Spleen (tissue), 11 donors: ENCODE results near the gene ZBTB7C. TPM values are rescaled to one million over a fixed set of nuclear protein-coding genes. Genes with fewer than 3 reads are reported as not detected.

ENCODE experiments used
- DNase-seq: peaks from one replicate; pipeline ENCODE4 v3.0.0-alpha.2; 2020
- H3K27ac ChIP-seq, 8 donors: fragments of 200-600 bp; sonication (generic) in 7 of 8; 1 replicate in 4 of 8; 2 replicates in 4 of 8; pipeline versions ENCODE4 v1.5.0 to v1.8.0; 2016 to 2021; ENCODE audit warnings: inconsistent platforms in 4 of 8, mild to moderate bottlenecking in 4 of 8, moderate library complexity in 1 of 8
- H3K27me3 ChIP-seq, 7 donors: fragments of 200-600 bp; sonication (generic) in 6 of 7; replicated peaks in 1 of 7; 1 replicate in 4 of 7; 2 replicates in 3 of 7; pipeline versions ENCODE4 v1.5.0 to v1.8.0; 2016 to 2021; ENCODE audit warnings: inconsistent platforms in 3 of 7, mild to moderate bottlenecking in 1 of 7
- H3K36me3 ChIP-seq, 6 donors: fragments of 200-600 bp; sonication (generic) in 5 of 6; 1 replicate in 4 of 6; 2 replicates in 2 of 6; pipeline versions ENCODE4 v1.5.0 to v1.8.0; 2016 to 2021; ENCODE audit warnings: inconsistent platforms in 2 of 6
- H3K4me1 ChIP-seq, 6 donors: fragments of 200-600 bp; sonication (generic) in 5 of 6; 1 replicate in 3 of 6; 2 replicates in 3 of 6; pipeline versions ENCODE4 v1.5.0 to v1.8.0; 2016 to 2021; ENCODE audit warnings: inconsistent platforms in 3 of 6
- H3K4me3 ChIP-seq, 8 donors: fragments of 200-600 bp; sonication (generic) in 7 of 8; 1 replicate in 4 of 8; 2 replicates in 4 of 8; pipeline versions ENCODE4 v1.5.0 to v1.8.0; 2016 to 2021; ENCODE audit warnings: inconsistent platforms in 4 of 8, mild to moderate bottlenecking in 4 of 8, moderate library complexity in 2 of 8
- H3K9me3 ChIP-seq, 8 donors: fragments of 200-600 bp; sonication (generic) in 7 of 8; 1 replicate in 4 of 8; 2 replicates in 4 of 8; pipeline versions ENCODE4 v1.5.0 to v1.8.0; 2016 to 2021; ENCODE audit warnings: inconsistent platforms in 4 of 8
- CTCF ChIP-seq, 11 experiments: fragments of 200-600 bp in 7 of 11; fragments of 450-650 bp in 4 of 11; sonication (generic) in 4 of 11; IDR thresholded peaks in 8 of 11; conservative IDR thresholded peaks in 3 of 11; 1 replicate in 7 of 11; 2 replicates in 4 of 11; pipeline versions ENCODE4 v1.4.0 to v1.8.0; 2016 to 2021; ENCODE audit warnings: antibody characterized with exemption in 11 of 11, inconsistent platforms in 4 of 11, mild to moderate bottlenecking in 1 of 11
- POLR2A ChIP-seq, 3 donors: fragments of 450-650 bp; IDR thresholded peaks; one replicate each; pipeline ENCODE4 v1.5.1; 2017; ENCODE audit warnings: antibody characterized with exemption in 3 of 3, mild to moderate bottlenecking in 1 of 3
- POLR2AphosphoS5 ChIP-seq, 3 donors: sonication (generic); formaldehyde crosslinking; IDR thresholded peaks; one replicate each; pipeline ENCODE4 v1.5.1; 2017; ENCODE audit warnings: antibody characterized with exemption in 3 of 3
- WGBS, 5 donors: extraction: QIAGEN DNeasy Blood & Tissue Kit in 3 of 5; methylation state at CpG; one replicate each; pipeline versions ENCODE4 v1.1.5 to v1.1.7; 2013 to 2018; 5-methylcytosine and 5-hydroxymethylcytosine counted together
- intact Hi-C: fragments of 100-400 bp; cut with DNase I; formaldehyde crosslinking; loops from one replicate; pipeline ENCODE4 v1.15.0; 2023; ENCODE audit warnings: low total_unique reads
- polyA plus RNA-seq, 3 donors: library from polyadenylated mRNA; stranded (reverse); fragments of 200-250 nt; gene quantifications; one replicate each; pipeline ENCODE4 v1.2.1, GENCODE V29; 2013
- total RNA-seq, 7 donors: library from RNA; depleted of rRNA in 3 of 7; stranded (reverse); fragments of >200 nt in 3 of 7; fragmentation: NEBNext Ultra II Directional in 4 of 7; extraction: Animal tissue kit (Norgen Biotek cat#: 25700) in 4 of 7; gene quantifications; one replicate each; pipeline versions ENCODE4 v1.1.0 to v1.2.1, GENCODE V29; 2016 to 2021
- donor health status: healthy with polysubstance abuse.
- donor health status: DM: no; HTN: no; CAD: no; lungs with moderate emphysema.
- donor health status: DM: no; HTN: no; CAD: no.
- donor health status: Bipolar disorder and iron deficiency.
- donor health status: healthy.
- donor health status: DM: no; HTN: no; CAD: no.
- donor health status: DM: yes; HTN: yes; CAD: no.

ZBTB7C gene
- total and polyA plus RNA-seq, 10 donors, result 1.00 to 64.2 (median 18.8) TPM

GRCh38 chr18:48263914-48264902 is 145.0 kb downstream of the ZBTB7C start:
- peaks cover 0 to 7% (median 0%) of the 10 kb centered on the region in 6 donors for H3K4me1 ChIP-seq
- H3K9me3 ChIP-seq, result no peaks in the 10 kb centered on the region
- no peaks in the 10 kb centered on the region for H3K36me3 ChIP-seq
- intact Hi-C loops, result no loop called here
- H3K4me3 ChIP-seq, result no peak overlapping the region
- no peak for DNase-seq
- no peaks in the 10 kb centered on the region for H3K27me3 ChIP-seq
- H3K27ac ChIP-seq, result no peak overlapping the region
- WGBS, 5 donors, result 76 to 84% (median 82%) methylated on average over 11 of the region's 11 CpGs
- TF ChIP-seq POLR2AphosphoS5 (IDR thresholded peaks at IDR 0.05), result no peak
- TF ChIP-seq CTCF (IDR thresholded peaks at IDR 0.05 in 8 of 11, conservative IDR thresholded peaks at IDR 0.05 in 3 of 11), result no peak
- no peak for TF ChIP-seq POLR2A (IDR thresholded peaks at IDR 0.05)

DNA sequence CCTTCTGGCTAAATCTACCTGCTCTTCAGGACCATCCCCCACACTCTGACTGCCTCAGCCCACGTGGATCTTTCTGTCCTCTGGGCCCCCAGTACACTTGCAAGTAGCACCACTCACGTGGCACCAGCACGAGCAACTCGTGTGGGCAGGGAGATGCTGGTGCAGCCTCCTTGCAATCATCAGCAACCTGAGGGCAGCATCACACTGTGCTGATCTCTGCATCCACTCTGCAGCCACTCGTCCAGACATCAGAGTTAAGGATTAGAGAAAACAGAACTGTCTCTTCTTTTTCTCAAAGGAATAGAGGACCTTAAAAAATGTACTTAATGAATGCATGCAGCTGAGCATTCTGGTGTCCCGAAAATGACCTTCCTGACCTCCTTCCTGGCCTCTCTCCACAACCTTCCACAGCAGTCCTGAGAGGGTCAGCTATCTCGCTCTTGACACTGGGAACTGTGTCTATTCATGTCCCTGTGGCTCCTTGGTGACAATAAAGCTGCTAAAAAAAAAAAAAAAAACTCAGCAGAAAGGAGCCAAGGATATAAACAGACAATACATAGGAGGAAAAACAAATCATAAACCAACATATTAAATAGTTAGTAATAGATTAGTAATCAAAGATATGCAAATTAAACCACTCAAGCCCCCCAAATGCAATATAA is 145.9 kb downstream of the ZBTB7C start:
- H3K27ac ChIP-seq, result no peak overlapping the region

GRCh38 chr18:48260237-48260636 is 148.9 kb downstream of the ZBTB7C start:
- Histone ChIP-seq H3K4me1 (peaks cover 0 to 7% (median 0%) of the 10 kb centered on the region in 6 donors), H3K27ac (no peak overlapping the region), H3K9me3 (peaks cover 0 to 23% (median 17%) of the 10 kb centered on the region in 8 donors), H3K27me3 (no peaks in the 10 kb centered on the region), H3K36me3 (no peaks in the 10 kb centered on the region), H3K4me3 (no peak overlapping the region)
- WGBS, 5 donors, result 85 to 95% (median 89%) methylated on average over 2 of the region's 2 CpGs
- intact Hi-C loops, result no loop called here
- TF ChIP-seq CTCF (IDR thresholded peaks at IDR 0.05 in 8 of 11, conservative IDR thresholded peaks at IDR 0.05 in 3 of 11) (no peak), POLR2A (IDR thresholded peaks at IDR 0.05) (no peak), POLR2AphosphoS5 (IDR thresholded peaks at IDR 0.05) (no peak)
- DNase-seq, result no peak

More for the DNA sequence above, 145.9 kb downstream of the ZBTB7C start:
- no peak overlapping the region for H3K4me3 ChIP-seq
- no peaks in the 10 kb centered on the region for H3K36me3 ChIP-seq
- DNase-seq, result no peak
- TF ChIP-seq CTCF (IDR thresholded peaks at IDR 0.05 in 8 of 11, conservative IDR thresholded peaks at IDR 0.05 in 3 of 11) (no peak), POLR2AphosphoS5 (IDR thresholded peaks at IDR 0.05) (no peak), POLR2A (IDR thresholded peaks at IDR 0.05) (no peak)
- no peaks in the 10 kb centered on the region for H3K9me3 ChIP-seq
- H3K27me3 ChIP-seq, result no peaks in the 10 kb centered on the region
- peaks cover 0 to 7% (median 0%) of the 10 kb centered on the region in 6 donors for H3K4me1 ChIP-seq
- intact Hi-C loops, result no loop called here
- 60 to 69% (median 64%) methylated on average over 7 of the region's 7 CpGs for WGBS, 5 donors

GRCh38 chr18:48256848-48257247 is 152.3 kb downstream of the ZBTB7C start:
- Histone ChIP-seq H3K9me3 (peaks cover 0 to 23% (median 17%) of the 10 kb centered on the region in 8 donors), H3K4me1 (no peaks in the 10 kb centered on the region), H3K27me3 (peaks cover 0 to 4% (median 0%) of the 10 kb centered on the region in 7 donors), H3K36me3 (no peaks in the 10 kb centered on the region), H3K4me3 (no peak overlapping the region), H3K27ac (no peak overlapping the region)
- intact Hi-C loops, result no loop called here
- DNase-seq, result no peak
- no peak for TF ChIP-seq POLR2AphosphoS5 (IDR thresholded peaks at IDR 0.05)
